GM10266 (cell line): ENCODE results near the gene KYAT1.

Source experiments
- DNase-seq: peaks from one replicate; pipeline ENCODE4 v3.0.0; 2012; ENCODE audit errors: extremely low spot score
- TF ChIP-seq, protein P1 (sequence below): IDR thresholded peaks from 2 replicates; pipeline ENCODE4 v1.5.1; 2012; ENCODE audit warnings: mild to moderate bottlenecking, low read depth; ENCODE audit not compliant: control insufficient read depth, insufficient read depth; ENCODE audit errors: missing control alignments

Gene KYAT1

DNA sequence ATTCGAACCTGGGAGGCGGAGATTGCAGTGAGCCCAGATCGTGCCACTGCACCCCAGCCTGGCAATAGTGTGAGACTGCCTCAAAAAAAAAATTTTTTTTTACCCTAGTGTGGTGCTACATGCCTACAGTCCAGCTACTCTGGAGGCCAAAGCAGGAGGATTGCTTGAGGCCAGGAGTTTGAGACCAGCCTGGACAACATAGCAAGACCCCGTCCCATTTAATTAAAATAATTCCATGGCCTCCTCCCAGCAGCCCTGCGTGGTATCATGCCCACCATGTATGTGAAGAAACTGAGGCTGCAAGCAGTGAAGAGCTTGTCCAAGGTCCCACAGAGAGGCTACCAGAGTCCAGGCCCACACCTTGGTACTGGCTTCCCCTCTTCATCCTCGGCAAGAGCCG is 19.6 kb upstream of the KYAT1 start:
- DNase-seq: no peak
- TF ChIP-seq, protein P1, sequence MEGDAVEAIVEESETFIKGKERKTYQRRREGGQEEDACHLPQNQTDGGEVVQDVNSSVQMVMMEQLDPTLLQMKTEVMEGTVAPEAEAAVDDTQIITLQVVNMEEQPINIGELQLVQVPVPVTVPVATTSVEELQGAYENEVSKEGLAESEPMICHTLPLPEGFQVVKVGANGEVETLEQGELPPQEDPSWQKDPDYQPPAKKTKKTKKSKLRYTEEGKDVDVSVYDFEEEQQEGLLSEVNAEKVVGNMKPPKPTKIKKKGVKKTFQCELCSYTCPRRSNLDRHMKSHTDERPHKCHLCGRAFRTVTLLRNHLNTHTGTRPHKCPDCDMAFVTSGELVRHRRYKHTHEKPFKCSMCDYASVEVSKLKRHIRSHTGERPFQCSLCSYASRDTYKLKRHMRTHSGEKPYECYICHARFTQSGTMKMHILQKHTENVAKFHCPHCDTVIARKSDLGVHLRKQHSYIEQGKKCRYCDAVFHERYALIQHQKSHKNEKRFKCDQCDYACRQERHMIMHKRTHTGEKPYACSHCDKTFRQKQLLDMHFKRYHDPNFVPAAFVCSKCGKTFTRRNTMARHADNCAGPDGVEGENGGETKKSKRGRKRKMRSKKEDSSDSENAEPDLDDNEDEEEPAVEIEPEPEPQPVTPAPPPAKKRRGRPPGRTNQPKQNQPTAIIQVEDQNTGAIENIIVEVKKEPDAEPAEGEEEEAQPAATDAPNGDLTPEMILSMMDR: no peak

DNA sequence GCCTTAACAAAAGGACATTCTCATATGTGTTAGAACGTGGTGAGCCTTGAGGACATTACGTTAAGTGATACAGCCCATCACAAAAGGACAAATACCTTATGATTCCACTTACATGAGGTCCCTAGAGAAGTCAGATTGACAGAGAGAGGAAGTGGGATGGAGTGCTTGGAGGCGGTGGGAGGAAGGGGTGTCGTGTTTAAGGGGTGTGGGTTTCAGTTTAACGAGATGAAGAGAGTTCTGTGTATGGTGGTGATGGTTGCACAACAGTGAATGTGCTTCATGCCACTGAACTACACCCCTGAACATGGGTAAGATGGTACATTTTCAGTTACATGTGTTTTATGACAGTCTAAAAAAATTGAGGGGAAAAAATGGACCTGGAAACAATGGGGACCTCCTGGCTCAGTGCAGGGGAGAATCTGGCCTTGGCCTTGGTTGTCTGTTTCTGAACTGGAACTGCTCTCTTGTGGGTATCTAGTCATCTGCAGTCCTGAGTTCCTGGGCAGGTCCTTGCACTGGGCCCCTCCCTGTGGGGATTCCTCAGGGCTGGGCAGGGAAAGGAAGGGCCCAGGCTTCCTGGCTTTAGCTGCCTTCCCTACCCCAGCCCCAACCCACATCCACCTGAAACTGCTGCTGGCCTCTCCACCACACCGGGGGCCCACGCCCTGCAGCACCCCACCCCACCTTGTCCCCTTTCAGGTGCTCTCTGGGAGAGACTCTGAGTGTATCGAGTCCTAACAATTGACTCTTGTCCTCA is 18.0 kb upstream of the KYAT1 start:
- DNase-seq: no peak

DNA sequence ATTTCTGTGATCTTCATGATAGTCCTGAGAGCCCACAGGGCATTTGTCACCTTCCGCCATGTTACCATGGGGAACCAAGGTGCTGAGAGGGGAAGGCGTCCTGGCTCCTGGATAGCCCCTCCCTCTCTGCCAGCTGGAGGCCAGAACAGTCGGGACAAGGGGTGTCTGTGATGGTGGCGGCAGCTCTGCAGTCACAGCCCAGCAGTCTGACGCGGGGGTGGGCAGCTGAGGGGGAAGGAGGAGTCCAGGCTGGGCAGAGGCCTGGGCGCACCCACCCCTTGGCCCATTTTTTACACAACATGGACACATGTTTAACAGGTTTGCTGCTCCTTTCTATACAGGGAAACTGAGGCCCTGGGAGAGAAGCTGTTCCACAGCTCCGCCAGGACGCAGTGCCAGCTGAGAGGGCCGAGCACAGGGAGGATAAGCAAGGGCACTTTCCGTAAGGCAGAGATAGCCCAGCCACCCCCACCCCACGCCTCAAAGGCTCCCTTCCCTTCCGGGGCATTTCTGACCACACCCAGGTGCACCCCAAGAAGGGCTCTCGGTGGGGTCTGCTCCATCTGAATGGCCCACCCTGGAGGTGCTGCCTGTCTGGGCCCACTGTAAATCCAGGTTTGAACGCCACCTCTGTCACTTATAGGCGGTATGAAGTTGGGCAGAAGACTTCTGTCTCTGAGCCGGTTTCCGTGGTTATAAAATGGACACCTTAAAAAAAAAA is 17.3 kb upstream of the KYAT1 start:
- no peak for DNase-seq
- TF ChIP-seq, protein P1: no peak

More for the DNA sequence above, 18.0 kb upstream of the KYAT1 start:
- TF ChIP-seq, protein P1: no peak

DNA sequence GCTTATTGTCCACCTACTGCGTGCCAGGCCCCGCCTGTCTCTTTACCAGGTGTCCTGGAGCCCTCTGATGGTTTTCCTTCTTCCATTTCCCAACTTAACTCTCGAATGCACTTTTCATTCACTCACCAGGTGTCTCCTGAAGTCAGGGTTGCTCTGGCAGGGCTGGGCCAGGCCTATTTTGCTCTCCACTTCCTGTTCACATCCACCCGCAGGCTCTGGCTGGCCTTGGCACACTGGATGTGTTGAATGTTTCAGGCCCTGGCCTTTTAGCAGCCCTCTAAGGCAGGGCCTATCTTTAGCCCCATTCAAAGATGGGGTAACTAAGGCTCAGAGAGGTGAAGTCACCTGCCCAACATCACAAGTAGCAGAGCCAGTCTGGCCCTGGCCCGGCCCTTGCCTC is 16.6 kb upstream of the KYAT1 start:
- TF ChIP-seq, protein P1: no peak
- DNase-seq: no peak

DNA sequence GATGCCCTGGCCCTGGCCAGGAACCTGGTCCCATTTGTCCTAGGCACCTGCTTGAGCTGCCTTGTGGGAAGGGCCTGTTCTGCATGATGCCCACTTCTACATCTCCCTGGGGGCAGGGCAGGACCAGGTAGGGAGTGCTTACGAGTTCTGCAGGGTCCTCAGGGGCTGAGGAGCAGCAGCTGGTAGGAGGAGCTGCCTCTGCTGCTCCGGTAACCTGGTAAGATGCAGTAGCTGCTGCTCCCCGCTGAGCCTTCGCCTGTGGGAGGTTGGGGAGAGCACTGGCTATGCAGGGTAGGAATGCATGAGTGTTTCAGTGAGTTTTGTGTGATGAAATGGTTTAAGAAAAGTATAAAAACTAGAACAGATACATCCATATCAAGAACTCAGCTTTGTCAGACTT is 13.8 kb upstream of the KYAT1 start:
- DNase-seq: no peak
- TF ChIP-seq, protein P1: no peak

DNA sequence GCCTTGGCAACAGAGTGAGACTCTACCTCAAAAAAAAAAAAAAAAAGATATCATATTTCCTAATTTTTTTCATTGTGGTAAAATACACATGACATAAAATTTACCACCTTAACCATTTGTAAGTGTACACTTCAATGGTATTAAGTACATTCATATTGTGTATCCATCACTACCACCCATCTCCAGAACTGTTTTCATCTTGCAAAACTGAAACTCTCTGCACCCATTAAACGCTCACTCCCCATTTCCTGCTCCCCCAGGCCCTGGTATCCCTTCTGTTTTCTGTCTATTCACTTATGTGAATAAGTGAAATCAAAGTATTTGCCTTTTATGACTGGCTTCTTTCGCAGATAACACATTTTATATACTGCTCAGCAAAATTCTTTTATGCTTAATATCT is 13.0 kb upstream of the KYAT1 start:
- no peak for DNase-seq
- TF ChIP-seq, protein P1: no peak

DNA sequence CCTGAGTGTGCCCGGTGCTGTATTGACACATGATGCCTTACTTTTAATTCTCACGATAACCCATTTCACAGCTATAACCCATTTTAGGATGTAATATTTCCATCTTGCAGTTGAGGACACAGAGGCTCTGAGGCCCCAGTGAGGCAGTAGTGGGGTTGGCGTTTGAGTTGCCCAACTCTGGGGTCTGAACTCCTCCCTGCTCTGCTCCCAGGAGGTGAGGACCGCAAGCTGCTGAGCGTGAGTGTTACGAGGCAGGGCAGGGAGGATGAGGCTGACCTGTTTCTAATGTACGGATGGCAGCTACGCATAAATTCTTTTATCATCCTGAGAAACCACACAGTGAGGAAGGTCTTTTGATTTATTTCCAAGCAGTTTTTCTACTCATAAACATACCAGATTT is 11.6 kb upstream of the KYAT1 start:
- TF ChIP-seq, protein P1: no peak
- DNase-seq: no peak
